Measurements from ENCODE around the gene DRICH1.
"Not testable (repeated sequence)": the region's sequence is repeated elsewhere in the genome, so short reads cannot be mapped to it uniquely, and the experiment has no call there.

DNA sequence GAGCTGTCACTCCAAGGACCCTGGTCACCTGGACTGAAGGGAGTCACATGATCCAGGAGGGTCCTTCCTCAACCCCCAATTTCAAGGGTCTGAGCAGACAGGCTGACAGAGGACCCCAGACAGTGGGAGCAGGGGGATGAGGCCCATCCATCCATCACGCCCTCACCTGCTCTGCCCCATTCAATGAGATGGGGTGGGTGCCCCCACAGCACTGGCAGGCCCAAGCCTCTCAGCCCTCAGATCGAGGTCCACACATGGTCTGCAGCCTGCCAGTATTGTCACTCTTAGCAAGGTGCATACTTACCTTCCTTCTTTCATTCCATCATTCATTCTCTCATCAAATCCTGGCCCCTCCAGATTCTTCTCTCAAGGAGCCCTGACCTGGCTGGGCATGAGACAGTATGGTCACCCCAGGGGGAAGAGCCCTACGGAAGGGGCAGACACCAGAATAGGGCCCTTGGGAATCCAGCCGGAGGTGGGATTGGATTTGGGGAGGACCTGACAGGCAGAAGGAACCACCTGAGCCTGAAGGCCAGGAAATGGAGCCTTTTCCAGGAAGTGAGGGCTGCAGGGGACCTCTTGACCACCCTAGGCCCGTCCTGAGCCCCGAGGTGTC is 42.9 kb upstream of the DRICH1 start:
- not testable (repeated sequence) for TF ChIP-seq CTCF, POLR2A (IDR thresholded peaks at IDR 0.05)

Measured in heart left ventricle (tissue), 13 donors.